Gastroesophageal sphincter (tissue), 4 donors: ENCODE measurements around the gene CELSR2. TPM values are rescaled to one million over a fixed set of nuclear protein-coding genes. Genes with fewer than 3 reads are reported as not detected.

Experiments used
- ATAC-seq: fragments of 150-250 bp; one replicate; pipeline ENCODE4 v1.9.1; 2016; ENCODE audit warnings: mild to moderate bottlenecking, moderate library complexity
- H3K27ac ChIP-seq, 4 donors: fragments of 200-600 bp; sonication (generic) in 3 of 4; 1 replicate in 3 of 4; 2 replicates in 1 of 4; pipeline ENCODE4 v1.5.1; 2016 to 2019
- H3K27me3 ChIP-seq: fragments of 200-600 bp; sonication (generic); one replicate; pipeline ENCODE4 v1.5.1; 2019
- H3K36me3 ChIP-seq, 2 donors: fragments of 200-600 bp; sonication (generic); one replicate each; pipeline ENCODE4 v1.5.1; 2019; ENCODE audit warnings: control low read depth in 1 of 2
- H3K4me1 ChIP-seq, 3 donors: fragments of 200-600 bp; sonication (generic); 1 replicate in 2 of 3; 2 replicates in 1 of 3; pipeline ENCODE4 v1.5.1; 2016 to 2019; ENCODE audit warnings: control low read depth in 2 of 3
- H3K4me3 ChIP-seq, 2 donors: fragments of 200-600 bp; sonication (generic); one replicate each; pipeline ENCODE4 v1.5.1; 2019; ENCODE audit warnings: mild to moderate bottlenecking in 1 of 2, moderate library complexity in 1 of 2
- H3K9me3 ChIP-seq, 3 donors: fragments of 200-600 bp; sonication (generic); one replicate each; pipeline ENCODE4 v1.5.1; 2017 to 2019; ENCODE audit warnings: control low read depth in 2 of 3
- CTCF ChIP-seq, 4 experiments: fragments of 200-600 bp in 2 of 4; fragments of 450-650 bp in 2 of 4; sonication (generic) in 1 of 4; IDR thresholded peaks; one replicate each; pipeline ENCODE4 v1.5.1; 2017 to 2019; ENCODE audit warnings: antibody characterized with exemption in 4 of 4, mild to moderate bottlenecking in 2 of 4, moderate library complexity in 2 of 4
- EP300 ChIP-seq: sonication (generic); formaldehyde crosslinking; IDR thresholded peaks from one replicate; pipeline ENCODE4 v1.6.1; 2017; ENCODE audit warnings: antibody characterized with exemption, mild to moderate bottlenecking
- POLR2A ChIP-seq, 2 donors: fragments of 450-650 bp; IDR thresholded peaks; one replicate each; pipeline ENCODE4 v1.6.1; 2017; ENCODE audit warnings: antibody characterized with exemption in 2 of 2, mild to moderate bottlenecking in 2 of 2, moderate library complexity in 1 of 2
- POLR2AphosphoS5 ChIP-seq: sonication (generic); formaldehyde crosslinking; IDR thresholded peaks from one replicate; pipeline ENCODE4 v1.6.1; 2017; ENCODE audit warnings: antibody characterized with exemption
- WGBS, 2 donors: methylation state at CpG; one replicate each; pipeline ENCODE4 v1.1.5; 2018; ENCODE audit warnings: low coverage in 1 of 2; 5-methylcytosine and 5-hydroxymethylcytosine counted together
- total RNA-seq, 4 donors: library from RNA; depleted of rRNA; stranded (reverse); fragments of >200 nt; gene quantifications; one replicate each; pipeline ENCODE4 v1.1.0, GENCODE V29; 2016

Gene CELSR2
- total RNA-seq, 4 donors from 2014 or later: 5.7 to 18.6 (median 9.1) TPM

GRCh38 chr1:109274533-109275476 lies 25.5 kb downstream of the CELSR2 start:
- Histone ChIP-seq H3K27ac (peak overlapping the region in 3 of 4 donors; percentile 58 to 74 (median 64)), H3K36me3 (peaks cover 0 to 42% of the 10 kb centered on the region in 2 donors), H3K4me1 (peaks cover 5 to 52% (median 6%) of the 10 kb centered on the region in 3 donors), H3K9me3 (no peaks in the 10 kb centered on the region), H3K4me3 (no peak overlapping the region), H3K27me3 (no peaks in the 10 kb centered on the region)
- peak; percentile 80 for ATAC-seq
- WGBS, 2 donors: 28 to 34% methylated on average over 9 to 10 of the region's 24 CpGs
- TF ChIP-seq EP300: no peak
- no peak for TF ChIP-seq CTCF (IDR thresholded peaks at IDR 0.05)
- TF ChIP-seq POLR2AphosphoS5: peak; percentile 65
- TF ChIP-seq POLR2A (IDR thresholded peaks at IDR 0.05): no peak

DNA sequence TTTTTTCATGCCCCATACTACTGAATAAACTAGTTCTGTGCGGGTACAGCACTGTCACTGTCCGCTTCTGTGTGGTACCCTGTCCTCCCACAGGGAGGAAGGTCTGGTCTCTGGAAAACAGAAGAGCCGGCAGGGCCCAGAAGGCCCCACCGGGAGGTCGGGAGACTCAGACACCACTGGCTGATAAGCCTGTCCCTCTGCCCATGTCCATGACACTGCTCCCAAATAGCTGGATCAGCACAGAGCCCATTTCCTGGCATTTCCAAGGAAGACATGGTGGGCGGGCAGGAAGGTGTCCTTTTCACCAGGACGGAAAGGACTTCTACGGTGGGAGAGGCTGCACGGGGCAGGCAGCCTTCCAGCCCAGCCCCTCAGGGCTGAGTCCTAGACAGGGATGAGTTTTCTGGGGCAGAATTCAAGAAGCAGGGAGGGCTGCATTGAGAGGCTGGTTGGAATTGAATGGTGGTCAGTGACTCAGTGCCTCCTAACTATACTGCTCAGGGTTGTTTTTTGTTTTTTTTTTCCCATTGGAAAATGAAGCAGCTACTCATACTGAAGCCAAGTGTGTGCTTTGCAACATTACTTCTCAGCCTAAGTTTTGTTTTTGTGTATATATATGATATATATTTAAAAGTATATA lies 26.5 kb downstream of the CELSR2 start:
- peaks cover 0 to 42% of the 10 kb centered on the region in 2 donors for H3K36me3 ChIP-seq
- no peaks in the 10 kb centered on the region for H3K27me3 ChIP-seq
- peak overlapping the region in 3 of 4 donors; percentile 58 to 74 (median 64) for H3K27ac ChIP-seq
- H3K4me1 ChIP-seq: peaks cover 5 to 62% (median 6%) of the 10 kb centered on the region in 3 donors
- H3K4me3 ChIP-seq: no peak overlapping the region
- ATAC-seq: no peak
- TF ChIP-seq POLR2A (IDR thresholded peaks at IDR 0.05) (no peak), POLR2AphosphoS5 (no peak), EP300 (no peak), CTCF (IDR thresholded peaks at IDR 0.05) (no peak)
- no peaks in the 10 kb centered on the region for H3K9me3 ChIP-seq
- WGBS, 2 donors: 59 to 70% methylated on average over 2 to 5 of the region's 9 CpGs

GRCh38 chr1:109277434-109278204 lies 28.3 kb downstream of the CELSR2 start:
- Histone ChIP-seq H3K36me3 (peaks cover 0 to 31% of the 10 kb centered on the region in 2 donors), H3K9me3 (no peaks in the 10 kb centered on the region), H3K27me3 (no peaks in the 10 kb centered on the region), H3K27ac (peak overlapping the region in 3 of 4 donors; percentile 46 to 65 (median 56)), H3K4me1 (peaks cover 6 to 80% (median 17%) of the 10 kb centered on the region in 3 donors), H3K4me3 (no peak overlapping the region)
- WGBS, 2 donors: 21% methylated on average over 2 of the region's 7 CpGs; no CpG with 5 or more reads in 1 of the 2 donors
- TF ChIP-seq POLR2A (IDR thresholded peaks at IDR 0.05) (no peak), POLR2AphosphoS5 (no peak), CTCF (IDR thresholded peaks at IDR 0.05) (peak in 3 of 4 experiments; percentile 88 to 92 (median 88)), EP300 (no peak)
- ATAC-seq: peak; percentile 47

- ATAC-seq: no peak
- TF ChIP-seq POLR2AphosphoS5: no peak
- no peak for TF ChIP-seq POLR2A (IDR thresholded peaks at IDR 0.05)
- no peak for TF ChIP-seq EP300
- TF ChIP-seq CTCF (IDR thresholded peaks at IDR 0.05): no peak
- Histone ChIP-seq H3K36me3 (peaks cover 0 to 21% of the 10 kb centered on the region in 2 donors), H3K27me3 (no peaks in the 10 kb centered on the region), H3K4me3 (no peak overlapping the region), H3K4me1 (peaks cover 3 to 84% (median 21%) of the 10 kb centered on the region in 3 donors), H3K27ac (peak overlapping the region in 2 of 4 donors; percentile 20 to 24), H3K9me3 (no peaks in the 10 kb centered on the region)
- 74 to 80% methylated on average over 1 to 4 of the region's 5 CpGs for WGBS, 2 donors
Measured at GRCh38 chr1:109279615-109280278, 30.4 kb downstream of the CELSR2 start.
